CD4-positive, alpha-beta T cell treated with Interleukin-15 for 4 hours (primary cell): ENCODE results near the gene HOXA7.

Experiments
- DNase-seq: peaks from one replicate; pipeline ENCODE4 v3.0.0-alpha.2; 2020; ENCODE audit warnings: low spot score

The HOXA7 gene

GRCh38 chr7:27147199-27148030 is 9.1 kb downstream of the HOXA7 start, which contains the start of gene HOXA6:
TSS of gene HOXA6 (minus strand) at chr7:27147774. CDS start at chr7:27147749, 25 bp downstream.
- DNase-seq, result no peak

- no peak for DNase-seq
Observed at GRCh38 chr7:27146491-27147198, 9.8 kb downstream of the HOXA7 start.

- DNase-seq, result no peak
Observed at GRCh38 chr7:27145914-27146412, 10.5 kb downstream of the HOXA7 start.

GRCh38 chr7:27145165-27145913 is 11.1 kb downstream of the HOXA7 start:
- DNase-seq, result no peak

- no peak for DNase-seq
Observed at GRCh38 chr7:27144781-27145164, 11.7 kb downstream of the HOXA7 start.

GRCh38 chr7:27143950-27144780 is 12.3 kb downstream of the HOXA7 start:
- DNase-seq, result no peak

GRCh38 chr7:27143023-27143949 is 13.2 kb downstream of the HOXA7 start, which contains the start of gene HOXA5:
TSS of gene HOXA5 (minus strand) at chr7:27143681. CDS start at chr7:27143607, 74 bp downstream.
- DNase-seq, result no peak

GRCh38 chr7:27142580-27143022 is 13.9 kb downstream of the HOXA7 start:
- DNase-seq, result no peak

- no peak for DNase-seq
Observed at GRCh38 chr7:27141923-27142579, 14.4 kb downstream of the HOXA7 start.

- no peak for DNase-seq
Observed at GRCh38 chr7:27141137-27141922, 15.1 kb downstream of the HOXA7 start.

GRCh38 chr7:27140126-27140857 is 16.2 kb downstream of the HOXA7 start:
- DNase-seq, result no peak

- no peak for DNase-seq
Observed at GRCh38 chr7:27139334-27140125, 16.9 kb downstream of the HOXA7 start.

GRCh38 chr7:27138985-27139333 is 17.5 kb downstream of the HOXA7 start:
- DNase-seq, result no peak

- no peak for DNase-seq
Observed at GRCh38 chr7:27138472-27138871, 18.0 kb downstream of the HOXA7 start.

- no peak for DNase-seq
Observed at GRCh38 chr7:27137640-27138315, 18.7 kb downstream of the HOXA7 start.

GRCh38 chr7:27134392-27134791 is 22.1 kb downstream of the HOXA7 start:
- DNase-seq, result no peak
